OCI-LY3 (cell line): ENCODE data around the gene VOPP1.

Source experiments
- CTCF ChIP-seq: fragments of 200-600, 300-600 bp; sonication (generic); IDR thresholded peaks from 2 replicates; pipeline ENCODE4 v1.5.1; 2014; ENCODE audit warnings: antibody characterized with exemption, low read length, low read depth
- EZH2phosphoT487 ChIP-seq: fragments of 200-600 bp; shearing (Covaris generic); IDR thresholded peaks from 2 replicates; pipeline ENCODE4 v1.6.1; 2018; ENCODE audit warnings: antibody characterized with exemption, mixed run types, low read depth

GRCh38 chr7:55575098-55575497 is 2.8 kb upstream of the VOPP1 start:
- TF ChIP-seq CTCF, result no peak
- TF ChIP-seq EZH2phosphoT487, result no peak
